SJSA1 (cell line): Measurements from ENCODE around the gene TRIP6. TPM values are rescaled to one million over a fixed set of nuclear protein-coding genes. Genes with fewer than 3 reads are reported as not detected.
A peak's percentile ranks its signal among the peaks of the same experiment; 100 is the strongest.

Experiments
- DNase-seq, 2 experiments: peaks; one replicate each; pipeline ENCODE4 v3.0.0-alpha.2; 2015 to 2020; ENCODE audit warnings: low spot score in 2 of 2, low read depth in 1 of 2
- H3K27ac ChIP-seq: fragments of 250-450 bp; sonication (Bioruptor Pico); 2 replicates; pipeline ENCODE4 v1.5.1; 2020; ENCODE audit warnings: mild to moderate bottlenecking, moderate library complexity
- H3K27me3 ChIP-seq: fragments of 250-450 bp; sonication (Bioruptor Pico); replicated peaks from 2 replicates; pipeline ENCODE4 v1.5.1; 2020; ENCODE audit warnings: mild to moderate bottlenecking, moderate library complexity
- H3K36me3 ChIP-seq: fragments of 250-450 bp; sonication (Bioruptor Pico); 2 replicates; pipeline ENCODE4 v1.5.1; 2020; ENCODE audit warnings: mild to moderate bottlenecking
- H3K4me1 ChIP-seq: fragments of 250-450 bp; sonication (Bioruptor Pico); replicated peaks from 2 replicates; pipeline ENCODE4 v1.6.1; 2021; ENCODE audit warnings: mild to moderate bottlenecking
- H3K4me3 ChIP-seq: fragments of 250-450 bp; sonication (Bioruptor Pico); 2 replicates; pipeline ENCODE4 v1.5.1; 2020; ENCODE audit warnings: mild to moderate bottlenecking
- H3K9me3 ChIP-seq: fragments of 250-450 bp; sonication (Bioruptor Pico); replicated peaks from 2 replicates; pipeline ENCODE4 v1.5.1; 2020; ENCODE audit warnings: mild to moderate bottlenecking
- total RNA-seq: library from RNA; depleted of rRNA; stranded (reverse); fragments of >200 nt; shearing (Covaris generic); gene quantifications from 2 replicates; pipeline ENCODE4 v1.2.3, GENCODE V29; 2014

The TRIP6 gene
- total RNA-seq, 1 experiment from 2014 or later = 88.0 TPM

DNA sequence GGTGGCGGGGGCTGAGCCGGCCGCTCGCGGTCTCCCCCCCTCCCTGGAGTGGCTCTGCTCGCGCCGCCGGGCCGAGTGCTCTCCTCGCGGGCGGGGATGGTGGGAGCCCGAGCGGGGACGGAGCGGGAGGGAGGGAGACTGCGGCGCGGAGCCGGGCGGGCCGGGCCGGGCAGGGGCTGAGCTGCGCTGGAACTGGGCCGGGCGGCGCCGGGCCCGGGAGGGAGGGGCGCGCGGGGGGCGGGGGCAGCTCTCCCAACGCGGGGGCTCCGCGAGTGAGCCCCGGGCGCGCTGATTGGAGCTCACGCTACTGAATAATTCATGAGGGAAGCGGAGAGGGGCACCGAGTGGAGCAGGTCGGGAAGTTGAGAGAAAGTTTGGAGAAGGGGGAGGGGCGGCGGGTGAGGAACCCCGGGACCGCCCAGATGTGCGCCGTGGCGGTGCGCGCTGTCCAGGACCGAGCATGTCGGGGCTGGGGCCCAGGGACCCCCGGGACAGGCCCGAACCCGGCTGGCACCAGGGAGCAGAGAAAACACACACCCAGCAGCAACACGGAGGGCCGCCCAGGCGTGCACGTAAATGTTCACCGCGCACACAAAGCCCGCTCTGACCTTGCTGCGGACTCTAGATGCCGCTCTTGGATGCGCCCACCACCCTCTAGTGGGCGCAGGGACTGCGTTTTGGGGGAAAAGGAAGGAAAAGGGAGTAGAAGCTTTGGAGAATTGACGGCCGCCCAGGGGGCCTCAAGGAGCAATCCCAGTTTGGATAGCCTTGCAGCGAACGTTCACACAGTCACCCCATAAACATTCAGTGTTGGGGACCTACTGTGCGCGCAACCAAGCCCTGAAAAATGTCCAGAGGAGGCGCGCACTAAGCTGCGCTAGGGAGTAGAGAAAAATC, 39.6 kb upstream of the TRIP6 start, which contains the start of gene EPHB4:
TSS of gene EPHB4 (minus strand) at position 194 of the 897 bp plus-strand sequence. CDS start 493 bp downstream, outside the sequence.
- no peaks in the 10 kb centered on the region for H3K27me3 ChIP-seq
- no peak within 1 kb of the TSS; the same call in none of the 2 replicates for H3K27ac ChIP-seq
- no peaks in the 10 kb centered on the region for H3K9me3 ChIP-seq
- peak within 1 kb of the TSS; percentile 85 for H3K4me3 ChIP-seq
- peaks cover 29% of the 10 kb centered on the region for H3K36me3 ChIP-seq
- peaks cover 31% of the 10 kb centered on the region for H3K4me1 ChIP-seq
- DNase-seq = peak; percentile 88 to 91

DNA sequence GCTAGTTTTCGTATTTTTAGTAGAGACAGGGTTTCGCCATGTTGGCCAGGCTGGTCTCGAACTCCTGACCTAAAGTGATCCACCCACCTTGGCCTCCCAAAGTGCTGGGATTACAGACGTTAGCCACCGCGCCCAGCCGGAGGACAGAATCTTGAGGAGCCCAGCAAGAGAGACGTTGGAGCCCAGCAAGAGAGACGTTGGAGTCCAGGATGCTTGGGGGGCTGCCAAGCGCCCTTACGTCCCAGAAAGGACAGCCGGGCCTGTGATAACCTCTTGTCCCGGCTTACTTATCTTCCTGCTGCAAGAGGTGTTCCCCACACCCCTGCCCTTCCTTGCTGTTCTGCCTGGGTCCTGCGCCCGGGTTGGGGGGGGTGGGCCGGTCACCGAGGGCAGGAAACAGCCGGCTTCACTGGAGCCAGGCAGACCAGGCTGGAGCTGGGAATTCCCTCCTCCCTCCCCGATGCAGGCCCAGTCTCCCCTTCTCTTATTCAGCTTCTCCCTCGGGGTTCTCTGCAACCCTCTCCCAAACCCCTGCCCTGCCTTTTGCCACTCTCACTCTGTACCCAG, 38.0 kb upstream of the TRIP6 start:
- Histone ChIP-seq H3K27ac (no peak overlapping the region), H3K9me3 (no peaks in the 10 kb centered on the region)

DNA sequence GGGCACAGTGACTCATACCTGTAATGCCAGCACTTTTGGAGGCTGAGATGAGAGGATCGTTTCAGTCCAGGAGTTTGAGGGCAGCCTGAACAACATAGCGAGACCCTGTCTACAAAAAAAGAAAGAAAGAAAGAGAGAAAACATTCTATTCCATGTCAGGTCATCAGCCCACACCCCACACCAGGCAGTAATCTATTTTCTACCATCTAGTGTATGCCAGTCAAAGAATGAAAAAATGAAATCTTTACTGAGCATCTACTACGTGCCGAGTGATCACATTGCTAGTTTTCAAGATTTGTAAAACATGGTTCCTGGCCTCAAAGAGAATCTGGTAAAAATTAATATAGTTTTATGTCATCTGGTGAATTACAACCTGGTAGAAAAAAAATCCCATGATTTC, 36.8 kb upstream of the TRIP6 start:
- H3K9me3 ChIP-seq = no peaks in the 10 kb centered on the region
- no peaks in the 10 kb centered on the region for H3K27me3 ChIP-seq
- H3K4me3 ChIP-seq = no peak overlapping the region
- no peak for DNase-seq
- H3K27ac ChIP-seq = no peak overlapping the region
- H3K4me1 ChIP-seq = peaks cover 26% of the 10 kb centered on the region
- 0 out of 2 replicates have a peak, but pooled peaks cover 5% of the 10 kb centered on the region for H3K36me3 ChIP-seq

More for the DNA sequence above, 38.0 kb upstream of the TRIP6 start:
- H3K27me3 ChIP-seq = no peaks in the 10 kb centered on the region
- H3K4me1 ChIP-seq = peaks cover 31% of the 10 kb centered on the region
- H3K36me3 ChIP-seq = peaks cover 13% of the 10 kb centered on the region
- DNase-seq = no peak
- H3K4me3 ChIP-seq = no peak overlapping the region

DNA sequence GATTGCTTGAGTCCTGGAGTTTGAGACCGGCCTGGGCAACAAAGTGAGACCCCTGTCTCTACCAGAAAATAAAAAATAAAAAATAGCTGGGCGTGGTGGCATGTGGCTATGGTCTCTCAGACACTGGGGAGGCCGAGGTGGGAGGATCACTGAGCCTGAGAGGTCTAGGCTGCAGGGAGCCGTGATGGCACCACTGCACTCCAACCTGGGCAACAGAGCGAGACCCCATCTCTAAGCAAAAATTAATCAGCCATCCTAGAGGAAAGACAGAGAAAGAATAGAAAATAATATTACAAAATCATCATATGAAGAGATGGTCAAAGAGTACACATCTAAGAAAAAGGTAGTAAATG, 34.9 kb upstream of the TRIP6 start:
- Histone ChIP-seq H3K9me3 (no peaks in the 10 kb centered on the region), H3K27me3 (no peaks in the 10 kb centered on the region), H3K36me3 (no peaks in the 10 kb centered on the region), H3K4me1 (peaks cover 12% of the 10 kb centered on the region), H3K4me3 (no peak overlapping the region), H3K27ac (no peak overlapping the region)
- no peak for DNase-seq

DNA sequence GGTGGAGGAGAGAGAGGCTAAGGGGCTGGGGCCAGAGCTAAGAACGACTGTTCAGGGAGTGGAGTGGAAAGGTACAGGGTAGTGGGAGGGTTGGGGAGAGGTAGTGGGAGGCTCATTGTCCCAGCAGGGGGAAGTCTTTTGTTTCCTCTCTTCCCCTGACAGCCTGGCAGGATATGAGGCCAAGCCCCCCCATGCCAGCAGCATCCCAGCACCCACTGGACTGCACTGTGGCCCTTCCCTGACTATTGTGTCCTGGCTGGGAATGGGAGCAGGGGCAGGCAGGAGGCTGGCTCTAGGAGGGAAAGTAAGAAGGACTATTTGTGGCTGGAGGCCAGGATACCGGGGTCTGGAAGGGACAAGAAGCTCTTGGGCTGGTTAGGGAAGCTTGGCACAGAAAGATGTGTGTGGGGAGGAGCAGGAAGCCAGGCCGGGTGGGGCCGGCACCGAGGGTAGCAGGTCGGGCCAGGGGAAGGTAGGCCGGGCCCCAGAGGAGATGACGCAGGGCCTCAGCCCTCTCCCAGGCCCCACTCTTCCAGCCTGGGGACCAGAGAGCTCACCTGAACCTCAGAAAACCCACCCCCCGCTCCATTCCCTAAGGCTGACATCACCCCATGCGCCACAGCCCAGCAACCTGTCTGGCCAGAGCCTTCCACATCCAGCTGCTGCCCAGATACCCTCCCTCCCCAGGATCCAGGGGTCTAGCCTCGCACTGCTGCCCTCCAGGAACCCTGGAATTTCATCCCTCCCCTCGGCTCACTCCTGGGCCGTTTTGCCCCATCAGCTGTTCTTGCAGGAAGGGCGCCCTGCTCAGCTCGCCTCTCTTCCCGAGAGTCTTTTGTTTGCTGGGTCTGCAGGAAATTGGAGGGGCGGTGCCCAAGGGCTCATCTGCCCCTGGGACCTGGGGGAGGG, 31.0 kb upstream of the TRIP6 start:
- Histone ChIP-seq H3K27ac (no peak overlapping the region), H3K36me3 (no peaks in the 10 kb centered on the region), H3K9me3 (no peaks in the 10 kb centered on the region), H3K27me3 (no peaks in the 10 kb centered on the region), H3K4me3 (no peak overlapping the region), H3K4me1 (peaks cover 8% of the 10 kb centered on the region)
- DNase-seq = no peak

DNA sequence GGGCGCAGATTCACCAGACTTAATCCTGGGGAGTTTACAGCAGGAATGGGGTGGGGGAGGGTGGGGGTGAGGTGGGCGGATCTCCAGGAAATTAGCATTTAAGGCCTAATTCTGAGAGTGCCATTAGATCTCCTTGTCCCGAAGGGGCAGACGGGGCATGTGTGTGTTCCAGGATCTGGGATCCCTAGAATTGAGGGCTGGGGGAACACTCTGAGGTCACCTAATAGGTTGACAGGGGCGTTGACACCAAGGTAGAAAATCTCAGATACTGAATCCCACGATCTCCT, 30.4 kb upstream of the TRIP6 start:
- H3K4me1 ChIP-seq = peaks cover 8% of the 10 kb centered on the region
- peak overlapping the region; percentile 21; the same call in 1 of the 2 replicates for H3K27ac ChIP-seq
- no peak for DNase-seq
- no peaks in the 10 kb centered on the region for H3K9me3 ChIP-seq
- H3K36me3 ChIP-seq = no peaks in the 10 kb centered on the region
- peak overlapping the region; percentile 7; the same call in 1 of the 2 replicates for H3K4me3 ChIP-seq
- no peaks in the 10 kb centered on the region for H3K27me3 ChIP-seq

DNA sequence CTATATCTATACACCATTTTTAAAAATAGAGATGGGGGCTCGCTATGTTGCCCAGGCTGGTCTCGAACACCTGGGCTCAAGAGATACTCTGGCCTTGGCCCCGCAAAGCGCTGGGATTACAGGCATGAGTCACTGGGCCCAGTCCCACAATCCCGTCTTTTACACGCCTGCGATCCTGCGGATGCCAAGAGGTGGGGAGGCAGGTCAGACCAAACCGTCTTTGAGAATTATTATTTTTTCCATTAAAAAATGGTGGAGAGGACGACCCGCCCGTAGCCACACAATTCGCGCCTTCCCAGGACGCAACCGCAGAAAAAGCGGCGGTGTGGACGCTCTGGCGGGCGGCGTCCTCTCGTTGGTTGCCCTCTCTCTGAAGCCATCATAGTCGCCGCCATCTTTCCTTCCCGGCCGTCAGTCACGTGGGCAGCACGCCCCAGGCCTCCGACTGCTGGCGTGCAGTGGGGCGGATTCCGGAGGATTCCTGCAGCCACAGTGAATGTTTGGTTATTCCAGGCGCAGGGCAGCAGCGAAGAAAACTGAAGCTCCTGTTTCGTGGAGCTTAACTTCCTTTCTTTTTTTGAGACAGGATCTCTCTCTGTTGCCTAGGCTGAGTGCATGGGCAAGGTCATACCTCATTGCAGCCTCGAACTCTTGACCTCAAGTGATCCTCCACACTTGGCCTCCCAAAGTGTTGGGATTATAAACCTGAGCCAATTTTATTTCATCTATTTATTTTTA, 29.9 kb upstream of the TRIP6 start:
- DNase-seq = peak; percentile 86 to 90
- Histone ChIP-seq H3K27ac (peak overlapping the region; percentile 21; the same call in 1 of the 2 replicates), H3K4me1 (peaks cover 8% of the 10 kb centered on the region), H3K27me3 (no peaks in the 10 kb centered on the region), H3K9me3 (no peaks in the 10 kb centered on the region), H3K36me3 (no peaks in the 10 kb centered on the region), H3K4me3 (peak overlapping the region; percentile 7)

DNA sequence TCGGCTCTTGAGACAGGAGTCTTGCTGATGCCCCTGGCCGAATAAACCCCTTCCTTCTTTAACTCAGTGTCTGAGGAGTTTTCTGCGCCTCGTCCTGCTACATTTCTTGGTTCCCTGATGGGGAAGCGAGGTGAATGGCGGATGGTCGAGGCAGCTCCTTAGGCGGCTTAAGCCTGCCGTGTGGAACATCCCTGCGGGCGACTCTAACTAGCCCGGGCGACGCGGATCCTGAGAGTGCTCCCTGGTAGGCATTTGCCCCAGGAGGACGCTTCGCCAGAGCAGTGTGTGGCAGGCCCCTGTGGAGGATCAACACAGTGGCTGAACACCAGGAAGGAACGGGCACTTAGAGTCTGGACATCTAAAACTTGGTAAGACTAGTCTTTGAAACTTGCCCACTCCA, 27.8 kb upstream of the TRIP6 start:
- Histone ChIP-seq H3K4me3 (no peak overlapping the region), H3K4me1 (peaks cover 8% of the 10 kb centered on the region), H3K36me3 (no peaks in the 10 kb centered on the region), H3K27me3 (no peaks in the 10 kb centered on the region), H3K9me3 (no peaks in the 10 kb centered on the region), H3K27ac (no peak overlapping the region)
- no peak for DNase-seq

DNA sequence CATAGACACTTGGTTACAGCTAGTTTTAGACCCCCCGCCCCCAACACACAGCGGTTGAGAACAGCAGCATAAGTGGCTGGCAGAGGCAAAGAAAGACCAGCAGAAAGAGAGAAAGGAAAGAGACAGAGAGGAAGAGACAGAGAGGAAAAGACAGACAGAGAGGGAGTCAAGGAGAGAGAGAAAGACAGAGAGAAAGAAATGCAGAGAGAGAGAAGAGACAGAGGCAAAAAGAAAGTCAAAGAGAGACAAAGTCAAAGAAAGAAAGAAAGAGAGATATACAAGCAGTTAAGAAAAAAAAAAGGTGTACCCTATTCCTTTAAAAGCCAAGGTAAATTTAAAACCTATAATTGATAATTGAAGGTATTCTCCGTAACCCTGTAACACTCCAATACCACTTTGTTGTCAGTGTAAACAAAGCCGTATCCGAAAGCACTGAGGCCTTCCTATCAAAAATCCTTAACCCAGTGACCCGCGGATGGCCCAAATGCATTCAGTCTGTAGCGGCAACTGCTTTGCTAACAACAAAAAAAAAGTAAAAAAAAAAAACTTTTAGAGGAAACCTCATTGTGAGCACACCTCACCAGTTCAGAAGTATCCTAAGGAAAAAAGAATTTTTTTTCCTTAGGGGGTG, 26.6 kb upstream of the TRIP6 start:
- H3K4me1 ChIP-seq = peaks cover 8% of the 10 kb centered on the region
- no peak overlapping the region for H3K27ac ChIP-seq
- no peaks in the 10 kb centered on the region for H3K36me3 ChIP-seq
- no peaks in the 10 kb centered on the region for H3K9me3 ChIP-seq
- no peak for DNase-seq
- H3K27me3 ChIP-seq = no peaks in the 10 kb centered on the region
- H3K4me3 ChIP-seq = no peak overlapping the region

DNA sequence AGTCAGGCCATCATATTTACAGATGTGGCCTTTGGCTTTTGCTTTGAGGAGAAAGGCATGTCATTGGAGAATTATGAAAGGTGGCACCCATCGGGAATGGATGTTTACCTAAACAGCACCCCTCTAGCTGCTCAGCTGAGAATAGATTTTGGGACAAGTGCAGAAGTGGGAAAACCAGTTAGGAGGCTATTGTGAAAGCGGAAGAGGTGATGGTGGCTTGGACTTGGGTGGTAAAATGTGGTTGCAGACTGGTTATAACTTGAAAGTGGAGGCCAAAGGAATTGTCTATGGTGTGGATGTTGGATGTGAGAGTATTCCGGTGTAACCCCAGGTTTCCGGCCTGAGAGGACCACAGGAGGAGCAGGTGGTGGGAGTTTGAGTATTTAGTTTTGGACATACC, 19.8 kb upstream of the TRIP6 start:
- Histone ChIP-seq H3K27ac (no peak overlapping the region), H3K36me3 (no peaks in the 10 kb centered on the region), H3K9me3 (no peaks in the 10 kb centered on the region), H3K4me3 (no peak overlapping the region), H3K4me1 (peaks cover 7% of the 10 kb centered on the region), H3K27me3 (no peaks in the 10 kb centered on the region)
- no peak for DNase-seq

DNA sequence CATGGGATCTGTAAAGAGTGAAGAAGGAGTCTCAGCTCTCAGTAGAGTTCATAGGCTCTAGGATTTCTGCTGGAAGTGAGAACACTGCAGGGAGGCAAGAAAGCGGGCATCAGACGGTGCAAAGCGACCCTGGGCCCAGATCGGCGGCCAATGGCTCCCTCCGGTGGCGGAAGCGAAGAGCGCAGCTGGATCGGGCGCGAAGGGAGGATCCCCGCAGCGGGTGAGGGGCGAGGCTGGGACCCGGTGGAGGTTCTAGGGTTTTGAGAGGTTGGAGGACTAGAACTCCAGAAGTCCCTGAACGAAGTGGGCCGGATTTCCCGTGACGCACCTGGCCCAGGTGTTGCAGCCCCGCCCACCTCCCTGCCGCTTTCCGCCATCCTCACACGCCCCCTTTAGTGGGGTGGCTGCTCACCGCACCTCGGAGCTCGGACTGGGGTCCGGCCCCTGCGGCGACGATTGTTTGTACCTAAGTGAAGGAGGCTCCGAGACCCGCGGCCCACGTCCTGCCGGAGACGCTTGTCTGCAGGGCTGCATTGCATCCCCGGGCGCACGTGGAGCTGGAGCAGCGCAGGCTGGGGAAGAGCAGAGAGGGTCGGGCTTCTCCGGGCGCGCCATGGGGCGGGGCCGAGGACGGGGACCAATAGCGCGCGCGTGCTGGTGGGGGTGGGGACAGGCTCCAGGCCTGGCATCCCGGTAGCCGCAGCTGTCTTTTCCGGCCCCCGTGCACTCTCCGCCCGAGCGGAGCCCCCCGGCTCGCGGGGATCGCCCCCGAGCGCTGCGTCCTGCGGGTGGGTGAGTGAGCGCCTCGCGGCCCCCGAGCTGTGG, 14.9 kb upstream of the TRIP6 start, which contains the start of gene SLC12A9:
TSS of gene SLC12A9 (plus strand) at position 666 of the 825 bp plus-strand sequence. CDS start 1,485 bp downstream, outside the sequence.
- H3K27ac ChIP-seq = no peak within 1 kb of the TSS
- H3K36me3 ChIP-seq = peaks cover 11% of the 10 kb centered on the region; the same call in 1 of the 2 replicates
- H3K4me3 ChIP-seq = peak within 1 kb of the TSS; percentile 60
- peaks cover 14% of the 10 kb centered on the region for H3K4me1 ChIP-seq
- H3K9me3 ChIP-seq = no peaks in the 10 kb centered on the region
- H3K27me3 ChIP-seq = no peaks in the 10 kb centered on the region
- DNase-seq = peak; percentile 86 to 92
